Measurements from ENCODE around the gene SLC25A21.
A peak's percentile ranks its signal among the peaks of the same experiment; 100 is the strongest.

SLC25A21 gene

DNA sequence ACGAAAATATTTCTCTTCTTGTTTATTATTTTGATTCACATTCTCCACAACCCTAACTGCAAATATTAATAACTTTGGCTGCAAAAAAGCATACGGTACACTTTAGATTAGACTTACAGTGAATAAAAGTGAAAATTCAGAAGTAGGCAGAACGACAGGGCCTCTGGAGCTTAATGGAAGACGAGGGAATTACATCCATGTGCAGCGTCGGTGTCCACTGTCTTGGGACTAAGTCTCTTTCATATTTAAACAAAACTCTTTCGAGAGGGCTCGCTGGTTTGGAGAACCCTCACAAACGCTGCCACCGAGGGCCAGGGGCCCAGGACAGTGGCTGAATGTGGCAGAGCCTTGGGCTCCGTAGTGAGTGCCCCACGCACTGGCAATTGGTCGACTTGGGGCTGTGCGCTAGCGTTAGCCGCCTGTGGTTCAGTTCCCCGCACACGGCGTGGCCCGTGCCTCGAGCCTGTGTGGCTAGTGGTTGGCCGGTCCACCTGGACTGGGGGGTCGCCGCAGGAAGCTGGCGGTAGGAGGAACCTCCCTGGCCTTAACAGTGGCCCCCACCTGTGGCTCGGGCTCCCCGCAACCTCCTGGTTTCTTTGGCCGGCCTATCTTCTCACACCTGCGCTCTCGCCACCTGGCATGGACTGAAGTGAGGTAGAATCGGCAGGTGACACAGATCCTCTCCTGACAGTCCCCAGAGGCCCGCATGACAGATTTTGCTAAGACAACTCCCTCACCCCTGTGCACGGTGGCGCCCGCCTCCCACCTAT is 511.5 kb downstream of the SLC25A21 start:
- ATAC-seq (replicated peaks) = no peak
- Mint-ChIP-seq H3K9me3 (peaks cover 3 to 6% of the 10 kb centered on the region in 2 donors), H3K27ac (peak overlapping the region; percentile 75), H3K4me3 (peak overlapping the region in 1 of 2 donors; percentile 39), H3K4me1 (peaks cover 22 to 48% of the 10 kb centered on the region in 2 donors), H3K36me3 (peaks cover 10 to 25% of the 10 kb centered on the region in 2 donors), H3K27me3 (peaks cover 87 to 99% of the 10 kb centered on the region in 2 donors)
- no peak for DNase-seq

DNA sequence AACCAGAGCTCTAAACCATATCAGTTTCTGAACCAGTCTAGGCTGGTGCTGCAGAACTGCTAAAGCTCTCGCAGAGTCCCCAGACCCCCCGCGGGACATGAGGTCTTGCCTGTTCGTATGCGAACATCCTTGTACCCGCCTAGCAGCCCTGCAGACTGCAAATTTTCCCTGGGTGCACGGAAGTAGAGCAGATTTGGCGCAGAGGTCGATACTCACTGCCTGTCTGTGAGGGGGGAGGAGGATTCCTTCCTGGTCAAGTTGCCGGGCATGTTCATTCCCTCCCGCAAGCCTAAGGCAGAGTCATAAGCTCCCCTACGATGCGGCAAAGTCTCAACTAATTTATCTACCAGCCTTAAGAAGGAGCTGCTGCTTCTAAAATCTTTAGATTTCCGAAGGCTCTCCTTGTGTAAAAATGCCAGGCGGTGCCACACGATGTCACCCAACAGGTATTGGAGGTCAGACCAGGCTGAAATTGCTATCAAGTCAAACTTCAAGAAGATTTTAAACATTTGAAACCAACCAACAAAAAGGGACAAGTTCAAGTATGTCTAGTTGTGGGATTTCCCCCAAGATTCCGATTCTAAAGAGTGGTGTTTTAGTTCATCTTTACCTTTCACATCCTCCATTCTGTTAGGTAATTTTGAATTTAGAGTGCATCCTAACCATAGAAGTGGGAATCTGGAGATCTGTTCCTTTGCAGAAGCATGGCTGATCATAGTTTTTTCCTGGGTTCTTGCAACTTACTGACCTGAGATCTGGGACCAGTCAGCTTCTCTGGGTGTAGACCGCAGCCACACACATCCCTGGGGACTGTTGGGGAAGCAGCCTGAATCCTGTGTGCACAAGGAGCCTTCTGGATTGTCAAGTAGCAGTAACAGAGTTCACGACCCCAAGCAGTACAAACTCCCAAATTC is 512.3 kb downstream of the SLC25A21 start:
- H3K36me3 Mint-ChIP-seq = peaks cover 10 to 29% of the 10 kb centered on the region in 2 donors
- peak overlapping the region; percentile 75 for H3K27ac Mint-ChIP-seq
- peaks cover 7 to 8% of the 10 kb centered on the region in 2 donors for H3K9me3 Mint-ChIP-seq
- H3K4me3 Mint-ChIP-seq = peak overlapping the region in 1 of 2 donors; percentile 29
- peaks cover 26 to 56% of the 10 kb centered on the region in 2 donors for H3K4me1 Mint-ChIP-seq
- ATAC-seq (replicated peaks) (no peak), DNase-seq (no peak)
- peaks cover 87 to 100% of the 10 kb centered on the region in 2 donors for H3K27me3 Mint-ChIP-seq

DNA sequence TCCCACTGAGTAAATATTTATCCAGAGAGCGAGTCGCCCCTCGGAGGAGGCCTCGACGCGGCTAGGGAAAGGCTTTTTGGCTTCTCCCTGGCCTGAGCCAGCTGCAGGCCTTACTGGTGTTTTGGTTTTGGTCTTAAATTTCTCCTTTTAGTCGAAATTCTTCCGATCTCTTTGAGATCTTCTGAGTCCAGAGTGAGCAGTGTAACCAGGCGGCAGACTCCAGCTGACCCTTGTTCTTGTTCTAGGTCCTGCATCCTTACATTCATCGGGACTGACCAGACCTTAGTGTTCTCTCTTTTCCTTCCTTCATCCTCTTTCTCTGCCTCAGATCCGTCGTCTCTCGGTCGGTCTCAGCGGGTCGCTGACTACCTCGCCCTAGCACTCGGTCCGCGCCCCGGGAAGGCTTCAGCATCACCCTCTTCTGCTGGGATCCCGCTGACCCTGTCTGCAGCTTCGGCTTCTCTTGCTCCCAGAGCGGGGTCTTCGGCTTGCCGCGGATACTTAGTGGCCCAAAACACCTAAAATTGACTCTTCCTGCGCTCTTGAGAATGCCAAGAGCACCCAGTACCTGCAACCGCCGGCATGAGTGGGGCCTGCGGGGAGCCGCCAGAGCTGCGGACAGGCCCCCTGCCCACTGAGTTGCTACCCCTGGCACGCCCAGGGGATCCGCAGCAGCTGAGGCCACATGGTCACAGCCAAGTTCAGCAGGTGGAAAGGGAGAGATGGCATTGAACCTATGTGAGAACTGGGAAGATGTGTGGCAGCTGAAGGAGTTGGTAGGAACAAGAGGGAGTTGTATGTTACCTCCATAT is 513.2 kb downstream of the SLC25A21 start:
- no peak for ATAC-seq (replicated peaks)
- peaks cover 7 to 8% of the 10 kb centered on the region in 2 donors for H3K9me3 Mint-ChIP-seq
- H3K4me1 Mint-ChIP-seq = peaks cover 26 to 56% of the 10 kb centered on the region in 2 donors
- H3K36me3 Mint-ChIP-seq = peaks cover 10 to 29% of the 10 kb centered on the region in 2 donors
- H3K4me3 Mint-ChIP-seq = peak overlapping the region; percentile 20 to 30
- H3K27me3 Mint-ChIP-seq = peaks cover 83 to 100% of the 10 kb centered on the region in 2 donors
- peak overlapping the region; percentile 57 for H3K27ac Mint-ChIP-seq
- DNase-seq = no peak

DNA sequence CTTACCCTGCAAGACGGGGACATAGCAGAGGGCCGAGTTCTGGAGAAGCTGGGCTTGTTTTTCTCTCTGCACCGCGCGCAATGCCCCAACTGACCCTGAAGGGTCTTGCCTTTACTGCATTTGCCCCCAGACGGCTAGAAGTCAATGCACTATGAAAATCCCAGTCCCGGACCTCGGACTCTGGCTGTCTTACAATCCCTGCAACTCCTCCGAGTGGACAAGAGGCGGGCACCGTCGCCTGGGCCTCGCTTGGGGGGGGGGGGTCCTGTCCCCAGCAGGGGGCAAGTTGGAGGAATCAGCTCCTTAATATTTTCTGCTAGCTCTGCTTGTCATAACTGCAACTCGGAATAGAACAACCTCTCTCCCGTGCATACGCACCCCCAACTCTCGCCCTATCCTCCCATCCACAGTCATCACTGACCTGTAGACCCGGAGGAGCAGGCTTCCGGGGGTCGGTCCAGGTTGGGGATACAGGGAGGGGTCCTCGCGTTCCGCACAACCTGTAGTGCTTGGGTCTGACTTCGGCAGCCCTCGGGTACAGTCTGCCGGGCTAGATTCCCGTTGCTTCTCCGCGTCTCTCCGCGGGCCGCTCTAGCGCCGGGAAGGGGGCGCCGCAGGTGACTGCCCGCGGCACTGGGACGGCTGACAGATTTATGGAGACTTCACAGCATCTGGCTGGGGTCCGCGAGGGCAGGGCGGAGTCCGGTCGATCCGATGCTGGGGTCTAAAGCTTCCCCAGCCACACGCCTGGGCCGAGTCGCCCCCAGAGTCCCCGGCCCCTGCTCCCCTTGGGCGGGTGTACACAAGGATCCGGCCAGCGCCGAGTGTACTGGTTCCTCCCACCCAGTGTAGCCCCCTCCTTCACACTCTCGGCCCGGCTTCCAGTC is 514.0 kb downstream of the SLC25A21 start:
- peak overlapping the region; percentile 85 for H3K27ac Mint-ChIP-seq
- ATAC-seq (replicated peaks) (no peak), DNase-seq (no peak)
- peaks cover 5 to 8% of the 10 kb centered on the region in 2 donors for H3K9me3 Mint-ChIP-seq
- peaks cover 19 to 47% of the 10 kb centered on the region in 2 donors for H3K4me1 Mint-ChIP-seq
- no peak overlapping the region for H3K4me3 Mint-ChIP-seq
- peaks cover 82 to 99% of the 10 kb centered on the region in 2 donors for H3K27me3 Mint-ChIP-seq
- H3K36me3 Mint-ChIP-seq = peaks cover 7 to 21% of the 10 kb centered on the region in 2 donors

DNA sequence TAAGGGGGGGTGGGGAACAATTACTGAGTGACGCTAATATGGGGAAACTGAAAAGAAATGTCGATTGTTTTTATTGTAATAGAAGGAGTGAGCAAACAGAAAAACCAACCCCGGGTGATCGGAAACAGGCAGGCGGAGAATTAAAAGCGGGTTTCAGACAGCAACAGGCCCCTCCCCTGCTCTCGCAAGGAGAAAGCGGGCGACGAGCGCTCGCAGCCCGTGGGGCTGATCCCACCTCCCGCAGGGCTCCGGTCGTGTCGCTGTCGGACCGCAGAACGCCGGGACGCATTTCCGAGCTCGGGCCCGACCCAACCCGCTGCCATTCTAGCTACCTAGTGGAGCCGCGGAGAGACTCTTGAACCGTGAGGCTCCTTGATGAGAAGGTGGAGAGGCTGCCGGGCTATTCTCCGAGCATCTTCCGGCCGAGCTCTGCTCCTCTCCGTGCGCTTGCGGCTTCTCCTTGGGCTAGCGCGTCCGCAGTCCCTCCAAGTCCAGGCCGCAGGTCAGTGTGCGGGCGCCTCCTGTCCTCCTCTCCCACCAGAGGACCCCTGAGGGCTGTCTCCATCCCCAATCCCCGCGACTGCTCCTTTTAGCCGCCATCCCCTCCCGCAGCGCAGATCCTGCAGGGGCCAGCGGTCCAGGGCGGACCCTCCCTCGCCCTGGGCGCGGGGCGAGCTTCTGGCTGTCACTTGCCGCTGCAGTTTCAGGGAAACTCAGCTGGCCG is 514.8 kb downstream of the SLC25A21 start:
- Mint-ChIP-seq H3K4me1 (peaks cover 17 to 40% of the 10 kb centered on the region in 2 donors), H3K27ac (peak overlapping the region; percentile 69), H3K9me3 (peaks cover 4 to 8% of the 10 kb centered on the region in 2 donors), H3K4me3 (peak overlapping the region in 1 of 2 donors; percentile 17), H3K27me3 (peaks cover 82 to 99% of the 10 kb centered on the region in 2 donors), H3K36me3 (peaks cover 4 to 17% of the 10 kb centered on the region in 2 donors)
- ATAC-seq (replicated peaks) (no peak), DNase-seq (no peak)

DNA sequence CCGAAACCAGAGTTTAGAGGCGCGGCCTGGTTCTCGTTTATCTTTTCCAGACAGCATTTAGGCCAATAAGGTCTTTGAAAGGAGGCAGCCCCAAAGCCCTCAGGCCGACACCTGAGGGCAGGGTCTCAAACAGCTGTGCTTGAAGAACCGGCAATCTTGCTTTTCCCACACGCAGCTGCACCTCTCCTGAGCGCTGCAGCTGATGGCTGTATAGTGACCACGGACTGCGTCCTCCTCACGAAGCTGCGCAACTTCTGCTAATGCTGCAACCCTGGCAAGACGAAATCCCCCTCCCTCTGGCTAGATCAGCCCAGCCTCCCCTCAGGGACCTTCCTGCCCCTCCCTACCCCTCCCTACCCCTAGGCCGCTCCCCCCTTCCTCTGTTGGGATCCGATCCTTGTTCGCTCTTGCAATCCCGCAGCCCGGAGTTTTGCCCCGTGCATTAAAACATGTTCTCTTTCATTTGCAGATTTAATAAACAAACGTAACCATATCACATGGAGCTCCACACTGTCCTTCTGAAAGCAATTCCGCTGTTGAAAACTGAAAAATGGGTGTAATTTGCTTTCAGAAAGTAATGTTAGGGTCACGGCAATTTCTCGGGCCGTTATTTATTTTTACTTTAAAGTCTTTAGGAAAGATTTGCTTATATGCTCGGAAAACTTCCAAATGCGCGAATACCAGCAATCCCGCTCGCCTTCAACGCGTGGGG is 515.6 kb downstream of the SLC25A21 start:
- DNase-seq = no peak
- Mint-ChIP-seq H3K36me3 (peaks cover 0 to 15% of the 10 kb centered on the region in 2 donors), H3K9me3 (peaks cover 4 to 6% of the 10 kb centered on the region in 2 donors), H3K4me3 (peak overlapping the region in 1 of 2 donors; percentile 41), H3K27ac (peak overlapping the region; percentile 81), H3K4me1 (peaks cover 12 to 33% of the 10 kb centered on the region in 2 donors), H3K27me3 (peaks cover 77 to 94% of the 10 kb centered on the region in 2 donors)
- ATAC-seq (replicated peaks) = no peak

DNA sequence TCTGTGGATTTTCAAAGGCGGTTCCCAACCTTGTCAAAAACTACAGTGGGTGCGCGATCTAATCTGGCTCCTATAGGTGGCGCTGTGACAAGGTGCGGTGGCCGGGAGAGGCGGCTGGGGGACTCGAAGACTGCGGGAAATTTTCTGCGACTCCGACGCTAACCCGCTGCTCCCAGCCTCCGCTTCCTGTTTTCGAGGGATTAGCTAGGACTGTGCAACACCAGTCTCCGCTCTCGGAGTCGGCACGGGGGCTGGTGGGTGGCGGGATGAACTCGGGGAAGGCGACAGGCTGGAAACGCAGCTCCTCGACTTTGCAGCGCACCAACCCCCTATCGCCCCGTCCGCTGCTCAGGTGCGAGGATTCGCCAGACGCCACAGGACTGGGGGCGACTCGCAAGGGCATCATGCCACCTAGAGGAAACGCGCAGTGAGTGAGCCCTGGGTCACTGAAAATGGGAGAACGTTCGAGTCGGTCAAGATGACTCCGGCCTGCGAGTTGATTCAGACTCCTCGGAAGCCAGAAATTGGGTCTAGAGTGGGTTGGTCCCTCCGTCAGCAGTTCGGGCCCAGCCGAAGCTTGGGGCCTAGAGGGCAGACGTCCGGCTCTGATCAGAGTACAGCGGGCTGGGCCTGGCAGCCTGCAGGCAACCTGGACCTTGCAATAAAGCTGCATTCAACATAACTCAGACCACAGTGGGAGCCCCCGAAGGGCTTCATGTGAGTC is 516.3 kb downstream of the SLC25A21 start:
- Mint-ChIP-seq H3K27ac (peak overlapping the region; percentile 74), H3K36me3 (peaks cover 0 to 15% of the 10 kb centered on the region in 2 donors), H3K4me1 (peaks cover 8 to 26% of the 10 kb centered on the region in 2 donors), H3K27me3 (peaks cover 71 to 94% of the 10 kb centered on the region in 2 donors), H3K9me3 (peaks cover 4 to 6% of the 10 kb centered on the region in 2 donors), H3K4me3 (peak overlapping the region; percentile 17 to 44)
- ATAC-seq (replicated peaks) = peak in 1 of 2 donors; percentile 29
- no peak for DNase-seq

DNA sequence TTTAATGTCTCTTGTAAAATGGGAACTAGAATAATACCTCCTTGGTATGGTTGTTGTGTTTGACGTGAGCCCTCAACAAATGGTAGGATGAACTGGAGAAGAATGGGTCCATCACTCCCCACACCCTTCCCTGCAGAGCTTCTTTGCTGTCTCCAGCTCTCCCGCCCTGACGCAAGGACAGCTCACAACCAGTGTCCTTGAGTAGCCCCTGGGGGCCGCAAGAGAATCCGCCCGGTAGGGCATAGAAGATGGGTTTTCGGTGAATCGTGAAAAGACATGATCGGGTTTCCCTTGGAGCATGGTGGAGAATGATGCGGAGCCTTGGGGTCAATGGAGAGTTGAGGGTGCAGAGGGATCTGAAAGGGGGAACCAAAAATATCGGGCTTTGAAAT is 516.8 kb downstream of the SLC25A21 start:
- Mint-ChIP-seq H3K36me3 (peaks cover 0 to 14% of the 10 kb centered on the region in 2 donors), H3K9me3 (peaks cover 4 to 5% of the 10 kb centered on the region in 2 donors), H3K4me1 (peaks cover 8 to 20% of the 10 kb centered on the region in 2 donors), H3K27ac (peak overlapping the region; percentile 74), H3K4me3 (peak overlapping the region; percentile 17 to 44), H3K27me3 (peaks cover 68 to 91% of the 10 kb centered on the region in 2 donors)
- DNase-seq (no peak), ATAC-seq (replicated peaks) (no peak)

DNA sequence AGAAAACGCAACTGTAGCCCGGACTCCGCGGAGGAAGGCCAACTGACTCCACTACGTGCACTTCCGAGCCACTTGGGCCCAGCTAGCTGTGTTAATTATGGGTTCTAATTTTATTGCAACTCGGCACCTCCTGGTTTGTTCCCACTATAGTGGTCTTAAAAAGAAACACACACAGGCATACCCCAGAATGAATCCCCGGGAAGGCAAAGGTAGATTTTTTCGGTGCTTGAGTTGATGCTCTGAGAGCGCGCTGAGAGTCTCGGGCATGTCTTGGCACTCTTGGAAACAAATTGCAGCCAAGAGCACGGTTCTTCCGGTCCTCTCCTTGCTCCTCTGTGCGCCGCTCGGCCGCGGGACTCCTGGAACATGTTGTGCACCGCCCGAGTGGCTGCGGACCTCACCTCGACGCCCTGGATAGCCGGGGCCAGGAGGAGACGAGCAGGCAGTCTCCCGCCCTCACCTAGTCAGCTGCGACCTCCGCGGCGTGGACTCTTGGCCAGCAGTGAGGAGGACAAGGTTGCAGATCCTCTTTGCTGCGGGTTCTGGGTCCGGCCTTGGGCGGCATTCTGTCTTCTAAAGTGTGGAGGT is 517.5 kb downstream of the SLC25A21 start:
- DNase-seq = no peak
- peaks cover 2 to 4% of the 10 kb centered on the region in 2 donors for H3K9me3 Mint-ChIP-seq
- H3K36me3 Mint-ChIP-seq = peaks cover 0 to 12% of the 10 kb centered on the region in 2 donors
- no peak overlapping the region for H3K4me3 Mint-ChIP-seq
- peaks cover 8 to 17% of the 10 kb centered on the region in 2 donors for H3K4me1 Mint-ChIP-seq
- no peak for ATAC-seq (replicated peaks)
- H3K27me3 Mint-ChIP-seq = peaks cover 66 to 91% of the 10 kb centered on the region in 2 donors
- H3K27ac Mint-ChIP-seq = peak overlapping the region; percentile 37

DNA sequence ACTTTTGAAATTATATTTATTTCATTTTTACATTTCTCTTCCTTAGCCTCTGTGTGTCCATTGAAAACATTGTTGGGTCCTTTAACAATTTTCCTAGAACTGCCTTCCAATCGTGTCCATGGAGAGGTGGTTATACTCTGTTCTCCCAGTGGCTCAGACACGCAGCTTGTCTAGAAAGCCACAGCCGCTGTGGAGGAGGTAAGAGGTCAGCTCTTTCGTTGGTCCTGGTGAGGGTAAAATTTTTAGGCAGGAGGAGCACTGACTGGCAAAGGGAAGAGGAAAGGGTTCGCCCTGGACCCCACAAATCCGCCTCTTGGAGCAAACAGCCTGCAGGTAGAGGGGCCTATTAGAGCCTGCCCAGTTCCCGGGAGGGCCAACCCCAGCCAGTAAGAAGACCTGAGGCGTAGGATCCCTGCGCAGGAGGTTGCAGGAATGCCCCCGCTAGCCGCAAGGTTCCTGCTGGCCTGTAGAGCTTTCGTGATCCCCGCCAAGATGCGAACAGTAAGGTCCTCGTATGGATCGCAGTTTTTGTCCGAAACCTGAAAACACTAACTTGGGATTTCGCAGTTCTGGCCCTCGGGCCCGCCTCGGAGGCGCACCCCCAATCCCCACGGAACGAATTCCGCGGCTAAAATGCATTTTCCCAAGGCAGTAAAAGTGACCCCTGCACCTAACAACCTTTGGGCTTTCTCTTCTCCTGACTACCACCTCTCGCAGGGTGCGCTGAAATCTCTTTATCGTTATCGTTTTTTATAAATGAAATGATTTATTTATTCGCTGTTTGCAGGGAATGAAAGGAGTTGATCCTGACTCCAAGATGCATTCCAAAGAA is 518.2 kb downstream of the SLC25A21 start:
- Mint-ChIP-seq H3K4me1 (peaks cover 8 to 17% of the 10 kb centered on the region in 2 donors), H3K9me3 (peaks cover 2 to 4% of the 10 kb centered on the region in 2 donors), H3K27me3 (peaks cover 60 to 84% of the 10 kb centered on the region in 2 donors), H3K27ac (peak overlapping the region; percentile 37), H3K36me3 (peaks cover 0 to 11% of the 10 kb centered on the region in 2 donors), H3K4me3 (no peak overlapping the region)
- ATAC-seq (replicated peaks) = no peak
- DNase-seq = no peak

Measured in stimulated activated naive B cell treated with anti-CD40 and anti-IgM and Interleukin-4, amounts not matched to agents 10 μg/mL and 1 μg/mL and 100 μg/mL, for 72 hours (primary cell).